Activated T-helper 9 cell treated with anti-CD3 and anti-CD28 coated beads, Interleukin-2, amount 50 U/mL, for 16 hours (primary cell): Measurements from ENCODE around the gene ZNF292.
"Not testable (repeated sequence)": the region's sequence is repeated elsewhere in the genome, so short reads cannot be mapped to it uniquely, and the experiment has no call there.

ENCODE experiments used
- DNase-seq: peaks from one replicate; pipeline ENCODE4 v3.0.0-alpha.2; 2020; ENCODE audit warnings: low read depth

ZNF292 gene

GRCh38 chr6:87164004-87164403, 8.6 kb downstream of the ZNF292 start:
- no peak for DNase-seq

DNA sequence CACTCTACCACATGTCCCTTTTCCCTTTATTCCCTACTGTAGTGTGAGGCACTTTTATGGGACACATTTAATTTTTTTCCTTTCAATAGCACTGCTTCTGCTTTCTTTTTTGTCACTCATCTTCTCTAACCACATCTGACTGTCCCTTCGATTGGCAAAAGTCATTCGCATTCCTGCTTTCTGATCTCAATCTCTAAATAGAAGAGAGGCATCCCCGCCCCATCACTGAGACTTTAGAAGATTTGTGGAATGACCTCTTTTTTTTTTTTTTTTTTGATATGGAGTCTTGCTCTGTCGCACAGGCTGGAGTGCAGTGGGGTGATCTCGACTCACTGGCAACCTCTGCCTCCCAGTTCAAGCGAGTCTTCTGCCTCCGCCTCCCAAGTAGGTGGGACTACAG, 9.1 kb downstream of the ZNF292 start:
- DNase-seq, result no peak

- DNase-seq, result no peak
Measured at GRCh38 chr6:87165185-87165584, 9.8 kb downstream of the ZNF292 start.

GRCh38 chr6:87171938-87172633, 16.7 kb downstream of the ZNF292 start:
- no peak for DNase-seq

DNA sequence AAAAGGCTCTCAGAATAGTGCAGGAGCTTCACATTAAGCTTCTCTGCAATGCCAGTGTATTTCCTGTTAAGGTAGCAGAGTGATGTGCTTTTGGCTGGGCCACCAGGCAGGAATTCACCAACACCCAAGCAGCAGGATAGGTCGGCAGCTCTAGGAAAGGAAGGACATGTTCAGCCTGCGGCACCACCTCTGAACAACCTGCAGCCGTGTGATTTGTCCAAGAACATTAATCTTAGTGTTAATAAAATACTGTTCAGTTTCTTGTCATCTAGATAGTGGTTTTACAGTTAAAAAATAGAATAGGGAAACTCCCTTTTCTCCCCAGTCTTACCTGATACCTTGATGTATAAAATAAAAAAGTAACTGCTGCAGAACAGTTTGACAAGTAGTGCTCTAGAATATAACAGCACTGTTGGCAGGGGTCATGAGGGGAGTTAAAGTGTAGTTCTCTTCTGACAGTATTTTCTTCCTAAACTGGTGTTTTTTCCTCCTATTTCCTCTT, 18.8 kb downstream of the ZNF292 start:
- DNase-seq, result no peak

- no peak for DNase-seq
Measured at GRCh38 chr6:87176493-87176892, 21.1 kb downstream of the ZNF292 start.

DNA sequence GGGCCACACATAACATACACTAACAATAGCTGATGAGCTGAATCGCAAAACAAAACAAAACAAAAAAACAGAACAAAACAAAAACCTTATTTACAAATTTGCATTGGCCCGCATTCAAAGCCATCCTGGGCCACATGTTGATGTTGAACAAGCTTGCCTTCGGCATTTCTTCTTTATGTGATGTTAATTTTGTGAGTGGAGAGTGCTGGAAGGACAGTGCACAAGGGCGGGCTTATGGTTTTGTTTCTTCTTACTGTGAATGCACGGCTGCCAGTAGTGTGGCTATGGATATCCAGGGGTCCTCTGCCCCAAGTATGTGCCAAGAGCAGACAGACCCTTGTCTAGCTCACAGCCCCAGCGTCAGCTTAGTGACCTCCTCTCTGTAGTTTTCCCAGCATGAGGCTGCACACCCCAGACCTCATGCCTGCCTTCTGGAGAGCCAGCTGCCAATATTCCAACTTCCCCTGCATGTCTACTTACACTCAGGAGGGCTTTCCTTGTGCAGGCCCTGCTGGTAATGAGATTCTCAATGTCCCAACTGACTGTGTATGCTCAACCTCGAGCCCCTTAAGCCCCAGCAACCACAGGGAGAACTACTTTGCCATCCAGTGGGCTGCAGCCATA, 24.9 kb downstream of the ZNF292 start:
- no peak for DNase-seq

GRCh38 chr6:87181903-87182302, 26.5 kb downstream of the ZNF292 start:
- no peak for DNase-seq

GRCh38 chr6:87182321-87182720, 27.0 kb downstream of the ZNF292 start:
- DNase-seq, result no peak

DNA sequence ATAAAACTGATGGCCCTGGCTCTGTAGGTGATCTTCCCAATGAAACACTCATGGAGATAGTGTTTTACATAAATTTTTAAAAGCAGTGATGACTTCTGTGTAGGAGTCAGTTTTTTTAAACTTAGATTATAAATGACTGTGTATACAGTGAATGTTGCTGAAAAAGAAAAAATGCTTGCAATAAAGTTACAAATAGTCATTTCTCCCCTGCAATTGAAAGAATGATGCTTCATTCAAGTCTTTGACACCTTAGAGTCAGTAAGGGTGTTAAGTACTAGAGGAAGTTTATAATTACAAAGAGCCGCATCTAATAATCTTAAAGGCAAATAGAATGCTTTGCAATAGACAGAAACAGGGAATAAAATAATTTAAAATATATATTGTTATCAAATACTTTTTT, 27.6 kb downstream of the ZNF292 start:
- no peak for DNase-seq

DNA sequence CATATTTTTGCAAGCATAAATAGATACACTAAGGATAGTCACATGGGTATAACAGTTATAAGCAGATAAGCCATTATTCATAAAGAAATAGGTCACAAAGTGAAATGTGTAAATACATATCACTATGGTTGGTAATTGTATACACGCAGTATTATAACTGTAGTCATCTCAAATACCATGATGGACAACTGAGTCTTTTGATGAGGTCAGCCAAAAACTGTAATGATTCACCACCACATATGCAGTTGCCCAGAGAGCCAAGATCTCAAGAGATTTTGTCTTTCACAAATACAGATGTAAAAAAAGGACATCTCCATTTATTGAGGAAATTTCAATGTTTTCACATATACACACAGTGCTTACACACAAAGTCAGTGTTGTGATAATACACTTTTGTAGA, 28.3 kb downstream of the ZNF292 start:
- no peak for DNase-seq

- DNase-seq, result no peak
Measured at GRCh38 chr6:87184762-87185250, 29.4 kb downstream of the ZNF292 start.

- DNase-seq, result no peak
Measured at GRCh38 chr6:87196275-87196842, 41.0 kb downstream of the ZNF292 start.

GRCh38 chr6:87197547-87197946, 42.2 kb downstream of the ZNF292 start:
- no peak for DNase-seq

- DNase-seq, result not testable (repeated sequence)
Measured at GRCh38 chr6:87198022-87198810, 42.9 kb downstream of the ZNF292 start.

- DNase-seq, result no peak
Measured at GRCh38 chr6:87199787-87200186, 44.4 kb downstream of the ZNF292 start.

DNA sequence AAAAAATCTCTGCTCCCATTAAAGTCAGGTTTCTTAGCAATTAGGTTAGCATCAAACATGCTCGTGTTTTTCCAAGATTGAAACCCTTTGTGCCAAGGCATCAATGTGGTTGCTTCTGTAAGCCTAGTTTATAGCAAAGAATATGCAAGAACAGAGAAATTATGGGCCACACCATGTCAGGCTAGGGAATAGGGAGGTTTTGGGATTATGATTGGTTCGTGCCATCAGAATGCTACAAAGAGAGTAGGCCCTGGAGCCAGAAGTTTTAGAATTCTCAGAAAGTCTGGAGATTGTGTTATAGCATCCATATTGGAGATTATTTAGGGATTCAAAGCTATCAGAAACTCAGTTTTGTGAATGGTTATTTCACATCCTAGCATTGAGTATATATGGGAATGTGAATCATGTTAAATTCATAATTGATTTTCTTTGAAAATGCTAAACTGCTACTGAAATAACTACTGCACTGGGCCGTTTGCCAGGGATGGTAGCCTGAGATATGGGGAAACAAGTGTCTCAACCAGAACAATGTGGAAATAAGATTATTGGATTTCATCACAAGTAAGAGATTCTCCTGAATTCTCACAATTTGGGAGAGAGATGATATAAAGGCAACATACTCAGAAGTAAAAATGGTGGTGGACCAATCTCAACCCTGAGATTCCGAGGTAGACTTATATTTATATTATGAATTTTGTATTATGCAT, 45.3 kb downstream of the ZNF292 start:
- DNase-seq, result no peak

GRCh38 chr6:87203448-87204023, 48.2 kb downstream of the ZNF292 start:
- no peak for DNase-seq

DNA sequence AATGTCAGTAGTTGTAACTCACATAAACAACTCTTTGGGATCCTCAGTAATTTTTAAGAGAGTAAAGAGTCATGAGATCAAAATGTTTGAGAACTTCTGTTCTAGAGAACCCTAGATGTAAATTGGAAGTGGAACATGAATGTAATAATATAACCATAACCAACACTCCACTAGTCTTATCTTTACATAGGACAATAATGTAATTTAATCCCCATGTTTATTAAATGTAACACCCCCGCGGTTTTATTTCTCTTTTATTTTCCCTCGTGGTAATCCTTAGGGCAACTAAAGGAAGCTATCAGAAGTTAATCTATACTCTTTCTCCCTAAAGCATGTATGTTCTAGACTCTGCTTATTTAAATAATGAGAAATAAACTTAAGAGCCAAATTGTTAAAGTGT, 54.4 kb downstream of the ZNF292 start:
- DNase-seq, result no peak

GRCh38 chr6:87210979-87211378, 55.6 kb downstream of the ZNF292 start:
- DNase-seq, result no peak

GRCh38 chr6:87212596-87212995, 57.2 kb downstream of the ZNF292 start:
- DNase-seq, result no peak
